CD4-positive, alpha-beta memory T cell (primary cell): Measurements from ENCODE around the gene FAM131C. TPM values are rescaled to one million over a fixed set of nuclear protein-coding genes. Genes with fewer than 3 reads are reported as not detected.
"Not testable (repeated sequence)": the region's sequence is repeated elsewhere in the genome, so short reads cannot be mapped to it uniquely, and the experiment has no call there.

Experiments
- CTCF ChIA-PET: fragments of 350-600 bp; sonication (Branson Sonifier 250); formaldehyde crosslinking; loops from one replicate; lab custom pipeline; 2021; ENCODE audit warnings: inconsistent platforms; ENCODE audit not compliant: partially characterized antibody; lab: Charles Lee
- POLR2A ChIA-PET: fragments of 350-600 bp; sonication (Branson Sonifier 250); formaldehyde crosslinking; loops from one replicate; lab custom pipeline; 2021; ENCODE audit not compliant: partially characterized antibody; lab: Charles Lee
- DNase-seq, 5 donors: peaks; one replicate each; pipeline versions ENCODE4 v3.0.0 to v3.0.0-alpha.2; 2020 to 2022; ENCODE audit warnings: mixed read lengths in 1 of 5
- H3K27ac ChIP-seq: one replicate; pipeline ENCODE4 v1.7.0; 2013; ENCODE audit warnings: low read depth, low read length
- H3K27me3 ChIP-seq: 2 replicates; pipeline ENCODE4 v1.7.0; 2013; ENCODE audit warnings: mild to moderate bottlenecking, low read length, moderate library complexity; ENCODE audit not compliant: insufficient read depth
- H3K36me3 ChIP-seq: 2 replicates; pipeline ENCODE4 v1.7.0; 2013; ENCODE audit warnings: mild to moderate bottlenecking, low read length, moderate library complexity; ENCODE audit not compliant: insufficient read depth
- H3K4me1 ChIP-seq: 2 replicates; pipeline ENCODE4 v1.7.0; 2013; ENCODE audit warnings: mild to moderate bottlenecking, low read length, moderate library complexity; ENCODE audit not compliant: insufficient read depth
- H3K4me3 ChIP-seq, 2 donors: one replicate each; pipeline ENCODE4 v1.7.0; 2013; ENCODE audit warnings: low read length in 2 of 2, mild to moderate bottlenecking in 1 of 2
- H3K9me3 ChIP-seq, 2 donors: one replicate each; pipeline ENCODE4 v1.7.0; 2013; ENCODE audit warnings: low read length in 2 of 2, control low read depth in 1 of 2; ENCODE audit not compliant: control insufficient read depth in 1 of 2
- H3K27ac Mint-ChIP-seq, 7 donors: one replicate each; pipeline ENCODE4 v1.8.0; 2020 to 2021; ENCODE audit warnings: mixed read lengths in 7 of 7, mild to moderate bottlenecking in 6 of 7, inconsistent platforms in 3 of 7, moderate library complexity in 3 of 7
- H3K27me3 Mint-ChIP-seq, 2 donors: one replicate each; pipeline ENCODE4 v1.8.0; 2020 to 2021; ENCODE audit warnings: mixed read lengths in 2 of 2
- H3K36me3 Mint-ChIP-seq, 2 donors: one replicate each; pipeline ENCODE4 v1.8.0; 2020 to 2021; ENCODE audit warnings: mixed read lengths in 2 of 2, inconsistent platforms in 1 of 2, mild to moderate bottlenecking in 1 of 2
- H3K4me1 Mint-ChIP-seq, 4 donors: one replicate each; pipeline ENCODE4 v1.8.0; 2020 to 2021; ENCODE audit warnings: mixed read lengths in 4 of 4, mild to moderate bottlenecking in 1 of 4
- H3K4me3 Mint-ChIP-seq, 8 donors: one replicate each; pipeline ENCODE4 v1.8.0; 2020 to 2021; ENCODE audit warnings: mixed read lengths in 8 of 8, mild to moderate bottlenecking in 7 of 8, moderate library complexity in 6 of 8, inconsistent platforms in 3 of 8
- H3K9me3 Mint-ChIP-seq, 8 donors: one replicate each; pipeline ENCODE4 v1.8.0; 2020 to 2021; ENCODE audit warnings: mixed read lengths in 8 of 8, mild to moderate bottlenecking in 5 of 8, inconsistent platforms in 3 of 8, moderate library complexity in 1 of 8
- intact Hi-C: fragments of 100-400 bp; cut with micrococcal nuclease; formaldehyde crosslinking; loops from one replicate; pipeline ENCODE4 v1.15.1; 2023
- polyA plus RNA-seq, 2 donors: library from polyadenylated mRNA; unstranded; fragments of 300-500 nt; fragmentation: Illumina TruSeq; gene quantifications; one replicate each; pipeline ENCODE4 v1.2.3, GENCODE V29; 2021
- total RNA-seq, 2 experiments: library from RNA; stranded (reverse); gene quantifications; one replicate each; pipeline ENCODE4 v1.2.3, GENCODE V29; 2021

FAM131C gene
- total and polyA plus RNA-seq, 4 experiments from 2014 or later = 0.11 TPM; not detected in 3

DNA sequence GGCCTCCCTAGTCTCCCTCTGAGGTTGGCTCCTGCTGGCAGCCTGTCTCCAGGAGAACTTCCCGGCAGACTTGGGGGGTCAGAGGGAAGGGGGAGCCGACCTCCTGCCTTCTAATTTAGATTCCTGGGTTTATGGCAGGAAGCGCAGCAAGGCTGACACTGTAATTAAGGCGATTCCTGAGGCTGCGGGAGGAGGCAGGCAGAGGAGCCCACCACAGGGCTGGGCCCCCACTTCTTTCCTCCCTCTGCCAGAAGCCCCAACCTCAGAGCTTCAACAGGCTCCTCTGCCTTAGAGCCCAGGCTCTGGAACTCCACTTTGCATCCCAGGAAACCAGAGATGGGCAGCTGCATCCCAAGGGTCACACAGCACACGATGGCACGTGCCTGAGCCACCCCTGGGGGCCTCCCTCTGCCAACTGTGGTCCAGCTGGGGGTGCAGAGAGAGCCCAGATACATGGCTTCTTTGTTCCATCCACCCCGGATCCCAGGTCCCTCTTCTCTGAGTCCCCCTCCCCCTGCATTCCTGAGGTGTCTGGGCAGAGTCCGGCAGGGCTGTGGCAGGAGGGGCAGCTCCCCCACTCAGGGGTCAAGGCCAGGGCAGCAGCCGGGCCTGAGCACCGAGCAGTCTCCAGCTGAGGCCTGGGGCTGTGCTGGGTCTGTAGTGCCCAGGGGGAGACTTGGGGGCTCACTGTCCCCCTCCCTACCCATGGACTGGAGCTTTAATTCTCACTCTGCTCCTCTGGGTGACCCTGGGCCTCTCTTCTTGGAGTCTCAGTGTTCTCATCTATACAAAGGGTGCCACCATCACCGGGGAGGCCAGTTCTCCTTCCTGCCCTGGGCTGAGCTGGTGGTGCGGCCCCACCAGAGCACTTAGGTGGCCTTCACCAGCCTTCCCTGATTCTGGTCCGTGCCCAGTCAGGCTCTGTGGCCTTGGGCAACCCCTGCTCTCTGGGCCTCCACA lies 39.4 kb upstream of the FAM131C start:
- DNase-seq = no peak
- peaks cover 0 to 20% (median 10%) of the 10 kb centered on the region in 8 donors for H3K9me3 Mint-ChIP-seq
- POLR2A ChIA-PET = no interaction called here
- H3K4me1 Mint-ChIP-seq = peaks cover 0 to 2% (median 0%) of the 10 kb centered on the region in 4 donors
- H3K4me1 ChIP-seq = no peaks in the 10 kb centered on the region
- no peak overlapping the region for H3K4me3 Mint-ChIP-seq
- H3K27me3 ChIP-seq = no peaks in the 10 kb centered on the region
- H3K27ac ChIP-seq = no peak overlapping the region
- no peak overlapping the region for H3K27ac Mint-ChIP-seq
- peaks cover 0 to 3% of the 10 kb centered on the region in 2 donors for H3K36me3 Mint-ChIP-seq
- H3K36me3 ChIP-seq = no peaks in the 10 kb centered on the region
- intact Hi-C loops = no loop called here
- no peaks in the 10 kb centered on the region for H3K9me3 ChIP-seq
- H3K4me3 ChIP-seq = no peak overlapping the region
- peaks cover 12 to 13% of the 10 kb centered on the region in 2 donors for H3K27me3 Mint-ChIP-seq
- CTCF ChIA-PET = interaction anchor here (1.5 kb wide), 1 partner anchor 41 kb away, joined by 6 read pairs; no protein-coding TSS in a partner anchor

DNA sequence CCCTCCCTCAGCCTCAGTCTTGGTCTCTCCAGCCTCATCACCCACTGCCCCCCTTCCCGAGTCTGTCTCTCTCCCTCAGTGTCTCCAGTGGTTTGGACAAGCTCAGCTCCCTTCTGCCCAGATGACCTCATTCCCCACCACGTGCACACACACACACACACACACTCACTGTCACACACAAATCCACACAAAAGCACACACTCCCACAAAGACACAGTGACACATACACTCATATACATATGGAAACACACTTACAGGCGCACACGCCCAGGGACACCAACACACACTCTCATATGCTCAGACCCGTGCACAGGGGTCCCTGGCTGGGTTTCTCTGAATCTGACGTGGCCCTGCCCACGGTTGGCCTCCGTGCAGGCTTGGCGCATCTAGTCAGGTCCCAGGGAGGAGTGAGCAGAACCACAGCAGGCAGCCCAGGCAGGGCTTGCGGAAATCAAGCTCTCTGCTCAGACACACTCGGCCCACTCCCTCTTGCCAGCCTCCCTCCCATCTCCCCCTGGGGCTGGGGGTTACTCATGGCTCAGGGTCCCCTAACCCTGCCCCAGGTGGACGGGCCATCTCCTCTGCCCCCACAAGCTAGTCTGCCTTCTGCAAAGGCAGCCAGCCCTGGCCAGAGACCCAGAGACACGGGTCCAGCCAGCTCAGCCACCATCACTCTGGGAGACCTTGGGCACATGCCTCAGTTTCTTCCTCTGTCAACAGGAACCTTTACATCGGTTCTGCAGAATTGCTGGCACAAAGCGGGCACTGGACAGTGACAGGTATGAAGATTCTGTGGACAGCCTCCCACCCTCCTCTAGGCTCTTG lies 38.5 kb upstream of the FAM131C start:
- Mint-ChIP-seq H3K27ac (no peak overlapping the region), H3K9me3 (peaks cover 0 to 29% (median 18%) of the 10 kb centered on the region in 8 donors), H3K4me3 (no peak overlapping the region), H3K36me3 (peaks cover 4 to 5% of the 10 kb centered on the region in 2 donors), H3K27me3 (peaks cover 14 to 18% of the 10 kb centered on the region in 2 donors), H3K4me1 (peaks cover 0 to 1% (median 0%) of the 10 kb centered on the region in 4 donors)
- no peak overlapping the region for H3K27ac ChIP-seq
- ChIA-PET POLR2A (no interaction called here), CTCF (interaction anchor here (1.5 kb wide), 1 partner anchor 42 kb away, joined by 6 read pairs; no protein-coding TSS in a partner anchor)
- H3K9me3 ChIP-seq = no peaks in the 10 kb centered on the region
- no peaks in the 10 kb centered on the region for H3K27me3 ChIP-seq
- H3K4me3 ChIP-seq = no peak overlapping the region
- intact Hi-C loops = no loop called here
- no peaks in the 10 kb centered on the region for H3K36me3 ChIP-seq
- H3K4me1 ChIP-seq = no peaks in the 10 kb centered on the region
- DNase-seq = no peak

DNA sequence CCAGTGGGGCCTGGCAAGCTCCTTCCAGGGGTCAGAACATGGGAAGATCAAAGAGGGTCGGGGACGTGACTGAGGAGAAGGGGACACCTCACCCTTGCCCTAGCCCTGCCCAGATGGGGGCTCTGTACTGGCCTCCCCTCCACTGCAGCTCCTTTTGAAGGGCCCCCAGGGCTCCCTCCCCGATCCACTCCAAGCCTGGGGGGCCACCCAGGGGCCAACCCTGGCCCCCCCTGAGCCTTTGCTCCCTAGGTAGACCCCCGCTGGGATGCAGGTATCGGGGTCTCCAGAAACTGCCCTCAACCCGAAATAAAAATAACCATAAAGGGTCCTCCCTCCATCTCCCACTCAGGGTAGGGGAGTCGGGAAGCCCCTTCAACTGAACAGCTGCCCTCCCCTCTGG lies 37.4 kb upstream of the FAM131C start:
- peaks cover 17% of the 10 kb centered on the region in 2 donors for H3K27me3 Mint-ChIP-seq
- peaks cover 4 to 5% of the 10 kb centered on the region in 2 donors for H3K36me3 Mint-ChIP-seq
- no peak overlapping the region for H3K27ac ChIP-seq
- POLR2A ChIA-PET = no interaction called here
- H3K4me1 ChIP-seq = no peaks in the 10 kb centered on the region
- H3K4me1 Mint-ChIP-seq = peaks cover 0 to 1% (median 0%) of the 10 kb centered on the region in 4 donors
- H3K4me3 ChIP-seq = no peak overlapping the region
- H3K27me3 ChIP-seq = no peaks in the 10 kb centered on the region
- H3K27ac Mint-ChIP-seq = no peak overlapping the region
- no peaks in the 10 kb centered on the region for H3K36me3 ChIP-seq
- no peak overlapping the region for H3K4me3 Mint-ChIP-seq
- intact Hi-C loops = no loop called here
- CTCF ChIA-PET = no interaction called here
- no peaks in the 10 kb centered on the region for H3K9me3 ChIP-seq
- no peak for DNase-seq
- peaks cover 0 to 35% (median 20%) of the 10 kb centered on the region in 8 donors for H3K9me3 Mint-ChIP-seq

DNA sequence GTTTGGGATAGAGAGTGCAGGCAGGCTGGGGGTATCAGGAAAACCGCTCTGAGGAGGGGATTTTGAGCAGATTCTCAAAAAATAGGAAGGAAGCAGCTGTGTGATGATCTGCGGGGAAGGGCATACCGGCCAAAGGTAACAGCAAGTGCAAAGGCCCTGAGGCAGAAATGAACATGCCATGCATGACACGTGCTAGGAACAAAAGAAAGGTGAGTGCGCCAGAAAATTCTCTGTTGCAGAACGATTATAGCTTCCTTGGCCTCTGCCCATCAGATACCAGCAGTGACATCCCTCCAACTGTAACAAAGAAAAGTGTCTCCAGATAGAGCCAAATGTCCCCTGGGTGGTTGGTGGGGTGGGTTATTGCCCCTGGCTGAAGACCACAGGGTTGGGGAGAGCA lies 37.0 kb upstream of the FAM131C start:
- Mint-ChIP-seq H3K27me3 (peaks cover 17% of the 10 kb centered on the region in 2 donors), H3K36me3 (peaks cover 4 to 5% of the 10 kb centered on the region in 2 donors), H3K27ac (no peak overlapping the region), H3K9me3 (peaks cover 0 to 35% (median 20%) of the 10 kb centered on the region in 8 donors), H3K4me1 (peaks cover 0 to 1% (median 0%) of the 10 kb centered on the region in 4 donors), H3K4me3 (no peak overlapping the region)
- H3K4me3 ChIP-seq = no peak overlapping the region
- DNase-seq = no peak
- H3K27me3 ChIP-seq = no peaks in the 10 kb centered on the region
- no peaks in the 10 kb centered on the region for H3K9me3 ChIP-seq
- intact Hi-C loops = no loop called here
- ChIA-PET CTCF (no interaction called here), POLR2A (no interaction called here)
- no peaks in the 10 kb centered on the region for H3K36me3 ChIP-seq
- no peaks in the 10 kb centered on the region for H3K4me1 ChIP-seq
- no peak overlapping the region for H3K27ac ChIP-seq

DNA sequence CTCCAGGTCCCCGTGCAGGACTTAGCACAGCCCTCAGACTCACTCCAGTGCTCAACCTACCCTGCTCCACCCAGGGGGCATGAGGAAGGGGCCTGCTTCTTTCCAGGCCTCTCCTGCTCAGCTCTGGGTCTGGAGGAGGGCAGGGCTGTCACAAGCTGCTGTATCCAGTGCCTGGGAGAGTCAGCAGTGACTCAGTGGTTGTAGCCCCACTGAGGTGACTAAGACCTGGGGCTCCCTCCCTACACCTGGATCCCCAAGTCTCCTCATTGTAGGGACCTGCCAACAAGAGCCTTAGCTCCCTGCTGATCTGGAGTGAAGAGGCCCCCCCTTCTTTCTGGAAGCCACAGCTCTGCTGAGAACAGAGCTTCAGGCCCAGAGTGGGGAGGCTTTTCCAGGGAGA lies 36.1 kb upstream of the FAM131C start:
- Mint-ChIP-seq H3K36me3 (peaks cover 4 to 5% of the 10 kb centered on the region in 2 donors), H3K27ac (no peak overlapping the region), H3K4me1 (peaks cover 0 to 1% (median 0%) of the 10 kb centered on the region in 4 donors), H3K27me3 (peaks cover 17% of the 10 kb centered on the region in 2 donors), H3K4me3 (no peak overlapping the region), H3K9me3 (peaks cover 0 to 35% (median 20%) of the 10 kb centered on the region in 8 donors)
- no peaks in the 10 kb centered on the region for H3K4me1 ChIP-seq
- POLR2A ChIA-PET = no interaction called here
- intact Hi-C loops = no loop called here
- CTCF ChIA-PET = no interaction called here
- H3K27ac ChIP-seq = no peak overlapping the region
- DNase-seq = no peak
- H3K27me3 ChIP-seq = no peaks in the 10 kb centered on the region
- no peaks in the 10 kb centered on the region for H3K9me3 ChIP-seq
- no peak overlapping the region for H3K4me3 ChIP-seq
- H3K36me3 ChIP-seq = no peaks in the 10 kb centered on the region

DNA sequence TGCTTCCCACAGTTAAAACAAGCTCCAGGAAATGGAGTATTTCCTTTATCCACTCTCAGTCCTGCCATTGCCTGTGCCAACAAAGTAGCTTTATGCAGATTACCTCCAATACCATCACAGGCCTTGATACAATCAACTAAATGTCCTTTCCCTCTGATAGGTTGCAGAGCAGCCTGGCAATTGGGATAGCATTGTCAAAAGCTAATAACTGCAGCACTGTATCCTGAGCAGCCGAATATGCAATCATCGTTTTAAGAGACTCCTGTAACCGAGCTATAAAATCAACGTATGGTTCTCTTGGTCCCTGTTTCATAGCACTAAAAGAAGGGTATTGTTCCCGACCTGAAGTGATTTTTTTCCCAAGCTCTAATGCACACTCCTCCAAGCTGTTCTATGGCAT lies 33.6 kb upstream of the FAM131C start:
- H3K27ac ChIP-seq, H3K4me3 Mint-ChIP-seq, H3K36me3 ChIP-seq, H3K4me1 ChIP-seq, H3K4me1 Mint-ChIP-seq, DNase-seq, H3K27me3 ChIP-seq, H3K27ac Mint-ChIP-seq, H3K9me3 ChIP-seq, intact Hi-C loops, H3K4me3 ChIP-seq, POLR2A ChIA-PET, H3K36me3 Mint-ChIP-seq: not testable (repeated sequence)
- Mint-ChIP-seq H3K9me3 (peaks cover 0 to 39% (median 28%) of the 10 kb centered on the region in 8 donors), H3K27me3 (peaks cover 17% of the 10 kb centered on the region in 2 donors)
- CTCF ChIA-PET = interaction anchor here (1.4 kb wide), 1 partner anchor 8 kb away, joined by 3 read pairs; no protein-coding TSS in a partner anchor

DNA sequence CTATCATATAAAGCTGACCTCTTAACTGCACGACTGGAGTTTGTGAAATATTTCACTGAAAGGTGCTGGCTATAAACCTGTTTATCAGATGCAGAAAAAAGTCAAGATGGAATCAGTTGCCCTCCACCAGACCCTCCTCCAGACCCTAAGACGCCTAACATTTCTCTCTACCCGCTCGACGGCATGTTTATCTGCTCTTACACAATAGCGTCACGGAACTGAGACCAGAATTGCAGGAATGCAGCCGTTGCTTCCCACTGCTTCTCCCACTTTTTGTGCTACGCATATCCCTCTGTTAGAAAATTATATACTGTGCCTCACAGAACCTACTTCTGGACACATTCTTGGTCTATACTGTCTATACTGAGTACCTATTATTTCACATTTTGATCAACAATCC lies 28.2 kb upstream of the FAM131C start:
- Mint-ChIP-seq H3K27ac (no peak overlapping the region), H3K36me3 (no peaks in the 10 kb centered on the region), H3K9me3 (peaks cover 0 to 15% (median 6%) of the 10 kb centered on the region in 8 donors), H3K4me3 (no peak overlapping the region), H3K27me3 (peaks cover 5 to 9% of the 10 kb centered on the region in 2 donors), H3K4me1 (no peaks in the 10 kb centered on the region)
- Histone ChIP-seq H3K36me3 (no peaks in the 10 kb centered on the region), H3K9me3 (no peaks in the 10 kb centered on the region), H3K4me3 (no peak overlapping the region), H3K4me1 (no peaks in the 10 kb centered on the region), H3K27ac (no peak overlapping the region), H3K27me3 (no peaks in the 10 kb centered on the region)
- ChIA-PET CTCF (no interaction called here), POLR2A (no interaction called here)
- intact Hi-C loops = no loop called here
- no peak for DNase-seq
